ENCODE data around the gene DGLUCY.
A peak's percentile ranks its signal among the peaks of the same experiment; 100 is the strongest.
"Not testable (repeated sequence)": the region's sequence is repeated elsewhere in the genome, so short reads cannot be mapped to it uniquely, and the experiment has no call there.

DGLUCY gene

GRCh38 chr14:91261115-91261514, 147.2 kb downstream of the DGLUCY start:
- DNase-seq: no peak

- no peak for DNase-seq
Observed at GRCh38 chr14:91261986-91262549, 148.2 kb downstream of the DGLUCY start.

- no peak for DNase-seq
Observed at GRCh38 chr14:91263329-91263728, 149.5 kb downstream of the DGLUCY start.

GRCh38 chr14:91264151-91265150, 150.6 kb downstream of the DGLUCY start:
- DNase-seq: peak; percentile 20

GRCh38 chr14:91265404-91265803, 151.5 kb downstream of the DGLUCY start:
- no peak for DNase-seq

- DNase-seq: not testable (repeated sequence)
Observed at GRCh38 chr14:91266276-91266675, 152.4 kb downstream of the DGLUCY start.

GRCh38 chr14:91267965-91268437, 154.1 kb downstream of the DGLUCY start:
- no peak for DNase-seq

GRCh38 chr14:91269076-91269991, 155.5 kb downstream of the DGLUCY start:
- no peak for DNase-seq

- no peak for DNase-seq
Observed at GRCh38 chr14:91270188-91270587, 156.3 kb downstream of the DGLUCY start.

- no peak for DNase-seq
Observed at GRCh38 chr14:91270619-91271018, 156.7 kb downstream of the DGLUCY start.

GRCh38 chr14:91271639-91272038, 157.8 kb downstream of the DGLUCY start:
- DNase-seq: no peak

- DNase-seq: no peak
Observed at GRCh38 chr14:91272341-91273272, 158.7 kb downstream of the DGLUCY start.

- no peak for DNase-seq
Observed at GRCh38 chr14:91273273-91273884, 159.5 kb downstream of the DGLUCY start.

- no peak for DNase-seq
Observed at GRCh38 chr14:91273885-91274273, 160.0 kb downstream of the DGLUCY start.

- DNase-seq: no peak
Observed at GRCh38 chr14:91274796-91275195, 160.9 kb downstream of the DGLUCY start.
